Measurements from ENCODE around the gene CERCAM.

Gene CERCAM

DNA sequence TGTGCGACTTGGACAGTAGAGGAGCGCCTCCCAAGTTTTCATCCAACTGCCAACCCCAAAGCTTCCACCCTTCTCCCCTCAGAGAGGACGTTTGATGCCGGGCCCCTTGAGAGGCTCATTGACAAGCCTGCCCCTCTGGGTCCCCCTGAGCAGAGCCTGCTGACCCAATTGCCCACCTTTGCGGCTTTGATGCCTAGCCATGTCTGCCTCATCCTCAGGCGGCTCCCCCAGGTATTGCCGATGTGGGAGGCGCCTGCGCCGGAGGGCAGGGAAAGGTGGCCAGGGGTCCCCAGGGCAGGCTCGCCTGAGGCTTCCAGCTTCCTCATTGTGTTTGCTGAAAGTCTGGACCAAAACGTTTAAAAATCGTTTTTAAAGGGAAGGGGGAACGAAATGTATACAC lies 36.5 kb downstream of the CERCAM start:
- DNase-seq, result no peak

DNA sequence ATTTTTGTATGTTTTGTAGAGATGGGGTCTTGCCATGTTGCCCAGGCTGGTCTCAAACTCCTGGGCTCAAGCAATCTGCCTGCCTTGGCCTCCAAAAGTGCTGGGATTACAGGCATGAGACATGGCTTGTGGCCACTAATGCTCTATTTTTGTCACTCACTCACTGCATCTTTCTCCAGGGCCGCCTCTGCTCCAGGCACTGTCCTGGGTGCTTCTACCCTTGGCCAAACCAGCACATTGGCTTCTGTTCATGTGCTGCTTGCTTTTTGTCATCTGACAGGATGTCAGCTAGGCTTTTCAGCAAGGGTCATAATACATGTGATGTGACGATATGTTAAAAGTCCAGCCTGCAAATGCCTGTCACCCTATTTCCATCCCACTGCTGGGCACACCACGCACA lies 38.4 kb downstream of the CERCAM start:
- DNase-seq, result no peak

DNA sequence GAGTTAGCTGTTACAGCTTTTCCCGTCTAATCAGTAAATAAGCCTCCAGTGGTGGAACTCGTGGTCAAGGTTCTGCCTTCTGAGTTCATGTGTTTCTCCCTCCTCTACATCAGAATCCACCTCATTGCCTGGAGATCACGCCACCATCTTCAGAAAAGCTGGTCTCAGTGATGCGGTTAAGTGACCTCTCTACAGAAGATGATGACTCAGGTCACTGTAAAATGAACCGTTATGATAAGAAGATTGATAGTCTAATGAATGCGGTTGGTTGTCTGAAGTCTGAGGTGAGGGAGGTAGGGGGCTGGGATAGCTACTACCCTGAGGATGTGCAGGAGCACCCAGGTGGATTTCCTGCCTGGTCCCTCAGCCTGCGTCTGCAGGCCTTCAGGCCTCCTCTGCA lies 48.4 kb downstream of the CERCAM start:
- DNase-seq, result no peak

DNA sequence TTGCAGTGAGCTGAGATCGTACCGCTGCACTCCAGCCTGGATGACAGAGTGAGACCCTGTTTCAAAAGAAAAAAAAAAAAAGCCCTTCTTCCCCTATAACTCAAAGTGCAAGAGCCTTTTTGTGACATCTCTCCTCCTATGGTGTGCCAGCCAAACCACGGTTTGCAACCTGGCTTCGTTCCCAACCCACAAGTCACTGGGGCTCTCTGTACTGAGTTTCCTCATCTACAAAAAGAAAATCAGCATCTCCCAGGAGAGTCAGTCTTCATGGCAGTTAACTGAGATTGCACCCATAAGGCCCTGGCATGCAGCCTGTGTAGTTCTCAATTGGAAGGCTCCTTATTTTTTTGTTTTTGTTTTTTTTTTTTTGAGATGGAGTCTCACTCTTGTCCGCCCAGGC lies 49.9 kb downstream of the CERCAM start:
- peak; percentile 27 to 52 (median 40) for DNase-seq

DNA sequence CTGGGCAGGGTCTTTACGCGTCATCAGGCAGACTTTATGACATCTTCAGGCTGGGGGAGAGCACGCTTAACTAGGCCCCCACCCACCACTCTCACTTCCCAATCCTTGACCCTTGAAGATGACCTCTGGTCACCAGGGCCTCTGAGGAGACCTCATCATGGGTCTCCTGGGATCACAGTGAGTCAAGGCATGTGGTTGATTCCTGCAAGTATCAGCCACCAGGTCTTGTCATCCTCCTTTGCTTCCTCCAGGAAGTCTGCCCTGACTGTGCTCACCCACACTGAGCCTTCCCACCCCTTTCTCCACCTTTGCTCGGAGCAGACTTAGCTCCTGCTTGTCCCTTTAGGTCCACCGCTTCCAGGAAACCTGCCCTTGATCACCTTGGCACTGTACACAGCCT lies 52.4 kb downstream of the CERCAM start:
- DNase-seq, result peak in 3 of 4 experiments; percentile 14 to 32 (median 29)

DNA sequence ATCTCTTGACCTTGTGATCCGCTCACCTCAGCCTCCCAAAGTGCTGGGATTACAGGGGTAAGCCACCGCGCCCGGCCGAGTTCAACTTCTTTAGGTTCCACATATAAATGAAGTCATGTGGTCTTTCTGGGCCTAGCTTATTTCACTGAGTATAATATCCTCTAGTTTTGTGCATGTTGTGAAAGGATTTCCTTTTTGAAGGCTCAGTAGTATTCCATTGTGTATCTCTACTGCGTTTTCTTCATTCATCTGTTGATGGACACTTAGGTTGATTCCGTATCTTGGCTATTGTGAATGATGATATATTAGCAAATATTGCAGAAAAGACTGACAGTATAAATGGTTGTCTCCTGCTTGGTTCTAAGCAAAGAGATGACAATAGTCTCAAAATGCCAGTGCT lies 55.2 kb downstream of the CERCAM start:
- DNase-seq, result no peak

DNA sequence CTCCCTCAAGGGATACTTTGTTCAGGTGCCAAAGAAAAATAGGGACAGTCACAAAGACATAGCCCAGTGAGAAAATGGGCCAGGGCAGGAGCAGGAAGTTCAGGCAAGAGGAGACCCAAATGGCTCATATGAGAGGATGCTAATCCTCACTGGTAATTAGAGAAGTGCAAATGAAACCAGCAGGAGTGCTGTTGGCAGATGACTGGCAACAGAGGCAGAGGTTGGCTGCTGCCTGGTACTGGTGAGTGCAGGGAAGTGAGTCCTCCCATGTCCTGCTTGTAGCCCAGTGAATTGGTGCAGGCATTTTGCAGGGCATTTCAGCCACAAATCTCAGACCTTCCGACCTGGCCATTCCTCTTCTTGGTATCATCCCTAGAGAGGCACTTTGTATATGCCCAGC lies 58.6 kb downstream of the CERCAM start:
- DNase-seq, result no peak

DNA sequence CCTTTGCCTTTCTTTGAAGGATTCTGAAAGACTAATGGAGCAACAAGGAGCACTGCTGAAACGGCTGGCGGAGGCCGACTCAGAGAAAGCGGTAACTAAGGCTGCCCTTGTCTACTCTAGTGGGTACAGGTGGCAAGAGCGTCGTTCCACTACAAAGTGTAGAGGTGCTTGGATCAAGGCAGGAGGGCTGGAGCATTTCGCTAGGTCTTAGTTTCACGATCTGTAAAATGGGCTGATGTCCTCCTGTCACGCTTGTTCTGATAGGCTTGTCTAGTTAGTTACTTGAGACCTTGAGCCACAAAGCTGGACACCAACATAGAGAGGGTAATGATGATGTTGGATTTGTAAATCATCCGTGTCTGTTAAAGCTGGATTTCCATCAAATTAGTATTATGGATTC lies 60.9 kb downstream of the CERCAM start:
- DNase-seq, result no peak

DNA sequence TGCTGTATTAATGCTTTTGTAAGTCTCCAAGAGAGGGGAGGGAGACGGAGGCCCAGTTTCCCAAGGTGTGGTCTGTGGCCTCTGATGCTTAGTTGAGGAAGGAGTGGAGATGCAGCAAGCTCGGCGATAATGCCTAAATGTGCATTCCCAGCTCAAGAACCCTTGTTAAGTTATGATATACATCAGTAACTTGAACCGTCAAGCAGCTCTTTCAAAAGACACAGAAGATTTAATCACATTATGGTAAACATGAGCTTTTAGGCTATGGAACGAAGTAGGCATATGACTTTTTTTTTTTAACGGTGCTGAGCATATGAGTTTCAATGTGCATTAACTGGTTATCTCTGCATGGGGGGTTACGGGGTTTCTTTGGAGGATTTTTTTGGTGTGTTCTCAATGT lies 61.5 kb downstream of the CERCAM start:
- no peak for DNase-seq

DNA sequence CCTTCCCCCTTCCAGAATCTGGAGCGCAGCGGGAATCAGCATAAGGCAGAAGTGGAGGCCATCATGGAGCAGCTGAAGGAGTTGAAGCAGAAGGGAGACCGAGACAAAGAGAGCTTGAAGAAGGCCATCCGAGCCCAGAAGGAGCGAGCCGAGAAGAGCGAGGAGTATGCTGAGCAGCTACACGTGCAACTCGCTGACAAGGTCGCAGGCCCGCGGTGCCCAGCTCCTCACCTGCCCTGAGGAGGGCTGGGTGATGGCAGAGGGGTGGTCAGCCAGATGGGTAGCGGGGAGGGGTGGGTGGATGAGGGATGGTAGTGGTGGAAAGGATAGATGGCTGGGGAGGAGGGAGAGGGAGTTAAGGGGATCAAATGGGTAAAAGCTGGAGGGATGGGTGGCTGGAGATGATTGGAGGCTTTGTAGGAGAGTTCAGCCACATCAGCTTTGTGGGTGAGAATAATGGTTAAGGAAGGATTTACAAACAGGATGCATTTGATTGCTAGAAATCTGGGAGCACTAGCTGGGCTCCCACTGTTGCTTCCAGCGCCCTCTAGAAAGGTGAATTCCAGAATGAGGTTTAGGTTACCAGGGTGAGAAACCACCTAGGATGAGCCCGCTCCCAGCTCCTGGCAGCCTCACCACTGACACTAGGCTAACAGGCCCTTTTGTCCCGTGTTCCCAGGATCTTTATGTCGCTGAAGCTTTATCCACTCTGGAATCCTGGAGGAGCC lies 64.2 kb downstream of the CERCAM start:
- no peak for DNase-seq

DNA sequence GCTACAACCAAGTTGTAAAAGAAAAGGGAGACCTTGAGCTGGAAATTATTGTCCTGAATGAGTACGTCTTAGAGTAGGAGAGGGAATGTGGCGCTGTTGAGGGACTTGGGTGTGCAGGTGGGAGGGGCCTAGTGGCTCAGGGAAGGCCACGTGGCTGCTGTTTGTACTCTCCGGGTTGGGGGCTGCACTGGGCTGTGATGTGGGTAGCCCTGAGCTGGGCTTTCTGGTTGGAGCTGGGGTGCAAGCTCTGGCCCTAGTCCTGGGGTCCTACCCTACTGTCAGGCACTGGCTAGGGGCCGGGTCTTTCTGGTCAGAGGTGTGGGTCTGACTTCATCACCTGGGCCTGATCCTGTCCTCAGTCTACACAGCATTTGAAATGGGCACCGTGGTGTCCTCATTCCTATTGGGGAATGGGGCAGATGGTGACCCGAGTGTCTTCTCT lies 64.8 kb downstream of the CERCAM start:
- DNase-seq, result no peak

DNA sequence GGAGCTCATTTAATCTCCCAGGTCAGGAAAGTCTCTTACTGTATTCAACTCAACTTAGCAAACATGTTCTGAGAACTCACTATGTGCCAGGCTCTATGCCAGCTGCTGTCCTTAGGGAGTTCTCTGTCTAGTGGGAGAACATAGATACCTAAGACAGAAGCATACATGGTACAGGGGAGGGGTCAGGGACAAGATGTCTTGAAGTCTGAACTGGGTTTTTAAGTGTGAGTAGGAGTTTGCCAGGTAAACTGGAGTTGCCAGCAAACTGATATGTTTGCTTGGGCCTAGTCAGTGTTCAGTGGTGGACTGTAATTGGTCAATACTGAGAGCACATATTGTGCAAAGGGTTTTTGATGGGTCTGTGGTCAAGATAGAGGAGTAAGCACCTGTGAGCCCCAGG lies 65.5 kb downstream of the CERCAM start:
- DNase-seq, result no peak

Measured in suppressor macrophage (primary cell).